ENCODE results near the gene GPR143. TPM values are rescaled to one million over a fixed set of nuclear protein-coding genes. Genes with fewer than 3 reads are reported as not detected.

GPR143 gene
- total RNA-seq, 1 experiment from 2014 or later = 1.8 TPM

DNA sequence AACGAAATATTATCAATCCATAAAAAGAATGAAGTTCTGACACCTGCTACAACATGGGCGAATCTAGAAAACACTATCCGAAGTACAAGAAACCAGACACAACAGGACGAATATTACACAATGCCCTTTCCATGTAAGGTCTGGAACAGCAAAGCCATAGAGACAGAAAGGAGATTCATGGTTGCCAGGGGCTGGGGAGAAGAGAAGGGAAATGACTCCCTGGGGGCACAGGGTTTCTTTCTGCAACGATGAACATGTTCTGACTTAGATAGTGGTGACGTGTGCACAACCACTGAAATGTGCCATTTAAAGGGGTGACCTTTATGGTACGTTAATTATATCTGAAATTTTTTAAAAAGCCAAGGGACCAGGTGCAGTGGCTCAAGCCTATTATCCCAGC is 28.3 kb downstream of the GPR143 start:
- Histone ChIP-seq H3K4me3 (replicated peaks in 1 of 2; ENCODE audit: low read depth in 1 of 2, low read length in 2 of 2) (no peak overlapping the region), H3K36me3 (ENCODE audit: control insufficient read depth in 1 of 2, insufficient read depth in 2 of 2, low read length in 2 of 2) (no peaks in the 10 kb centered on the region), H3K27me3 (ENCODE audit: insufficient read depth, low read length) (no peaks in the 10 kb centered on the region), H3K4me2 (ENCODE audit: low read length) (no peak overlapping the region), H2AFZ (ENCODE audit: low read depth, low read length, poor library complexity, severe bottlenecking) (no peak overlapping the region), H3K27ac (ENCODE audit: low read depth, low read length) (no peak overlapping the region), H3K9me3 (ENCODE audit: control insufficient read depth in 1 of 2, insufficient read depth in 1 of 2, low read depth in 1 of 2, low read length in 2 of 2) (no peaks in the 10 kb centered on the region), H3K9me2 (ENCODE audit: insufficient read depth) (no peaks in the 10 kb centered on the region), H3K4me1 (ENCODE audit: control insufficient read depth in 1 of 2, insufficient read depth in 2 of 2, low read length in 2 of 2) (no peaks in the 10 kb centered on the region), H4K20me1 (ENCODE audit: insufficient read depth) (no peaks in the 10 kb centered on the region), H3K79me2 (ENCODE audit: insufficient read depth, low read length) (no peaks in the 10 kb centered on the region), H3K9ac (ENCODE audit: low read length) (no peak overlapping the region)
- POLR2A ChIA-PET = no interaction called here
- BruUV-seq (replicated peaks) = no TSS peak
- intact Hi-C loops (cut with micrococcal nuclease) = no loop called here
- ATAC-seq (no peak), DNase-seq (ENCODE audit: low read depth, low spot score) (no peak)
- TF ChIP-seq ELF1 (IDR thresholded peaks at IDR 0.05; ENCODE audit: borderline replicate concordance, low read depth) = no peak
- TF ChIP-seq EGR1 (IDR thresholded peaks at IDR 0.05; ENCODE audit: low read depth) = no peak
- TF ChIP-seq EZH2 (IDR thresholded peaks at IDR 0.05) = no peak
- TF ChIP-seq POLR2AphosphoS5 (IDR thresholded peaks at IDR 0.05; ENCODE audit: low read depth, low read length) = no peak
- no peak for TF ChIP-seq POLR2A (IDR thresholded peaks at IDR 0.05; ENCODE audit: borderline replicate concordance, extremely low read depth, insufficient read depth, insufficient read length)
- TF ChIP-seq CBX3 (IDR thresholded peaks at IDR 0.05; ENCODE audit: low read depth) = no peak
- no peak for TF ChIP-seq SRF (IDR thresholded peaks at IDR 0.05; ENCODE audit: low read depth)
- TF ChIP-seq FOSL1 (IDR thresholded peaks at IDR 0.05; ENCODE audit: low read depth) = no peak
- TF ChIP-seq JUND (IDR thresholded peaks at IDR 0.05) = no peak
- TF ChIP-seq TCF7L2 (IDR thresholded peaks at IDR 0.05; ENCODE audit: borderline replicate concordance, extremely low read depth, insufficient read depth, insufficient read length) = no peak
- TF ChIP-seq YY1 (IDR thresholded peaks at IDR 0.05; ENCODE audit: extremely low read depth, insufficient replicate concordance, low read depth, low read length) = no peak
- TF ChIP-seq, protein P1, sequence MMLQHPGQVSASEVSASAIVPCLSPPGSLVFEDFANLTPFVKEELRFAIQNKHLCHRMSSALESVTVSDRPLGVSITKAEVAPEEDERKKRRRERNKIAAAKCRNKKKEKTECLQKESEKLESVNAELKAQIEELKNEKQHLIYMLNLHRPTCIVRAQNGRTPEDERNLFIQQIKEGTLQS (IDR thresholded peaks at IDR 0.05) = no peak
- no peak for TF ChIP-seq RAD21 (IDR thresholded peaks at IDR 0.05; ENCODE audit: low read depth)
- TF ChIP-seq, protein P2, sequence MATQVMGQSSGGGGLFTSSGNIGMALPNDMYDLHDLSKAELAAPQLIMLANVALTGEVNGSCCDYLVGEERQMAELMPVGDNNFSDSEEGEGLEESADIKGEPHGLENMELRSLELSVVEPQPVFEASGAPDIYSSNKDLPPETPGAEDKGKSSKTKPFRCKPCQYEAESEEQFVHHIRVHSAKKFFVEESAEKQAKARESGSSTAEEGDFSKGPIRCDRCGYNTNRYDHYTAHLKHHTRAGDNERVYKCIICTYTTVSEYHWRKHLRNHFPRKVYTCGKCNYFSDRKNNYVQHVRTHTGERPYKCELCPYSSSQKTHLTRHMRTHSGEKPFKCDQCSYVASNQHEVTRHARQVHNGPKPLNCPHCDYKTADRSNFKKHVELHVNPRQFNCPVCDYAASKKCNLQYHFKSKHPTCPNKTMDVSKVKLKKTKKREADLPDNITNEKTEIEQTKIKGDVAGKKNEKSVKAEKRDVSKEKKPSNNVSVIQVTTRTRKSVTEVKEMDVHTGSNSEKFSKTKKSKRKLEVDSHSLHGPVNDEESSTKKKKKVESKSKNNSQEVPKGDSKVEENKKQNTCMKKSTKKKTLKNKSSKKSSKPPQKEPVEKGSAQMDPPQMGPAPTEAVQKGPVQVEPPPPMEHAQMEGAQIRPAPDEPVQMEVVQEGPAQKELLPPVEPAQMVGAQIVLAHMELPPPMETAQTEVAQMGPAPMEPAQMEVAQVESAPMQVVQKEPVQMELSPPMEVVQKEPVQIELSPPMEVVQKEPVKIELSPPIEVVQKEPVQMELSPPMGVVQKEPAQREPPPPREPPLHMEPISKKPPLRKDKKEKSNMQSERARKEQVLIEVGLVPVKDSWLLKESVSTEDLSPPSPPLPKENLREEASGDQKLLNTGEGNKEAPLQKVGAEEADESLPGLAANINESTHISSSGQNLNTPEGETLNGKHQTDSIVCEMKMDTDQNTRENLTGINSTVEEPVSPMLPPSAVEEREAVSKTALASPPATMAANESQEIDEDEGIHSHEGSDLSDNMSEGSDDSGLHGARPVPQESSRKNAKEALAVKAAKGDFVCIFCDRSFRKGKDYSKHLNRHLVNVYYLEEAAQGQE (IDR thresholded peaks at IDR 0.05; ENCODE audit: low read depth) = no peak
- TF ChIP-seq, protein P3, sequence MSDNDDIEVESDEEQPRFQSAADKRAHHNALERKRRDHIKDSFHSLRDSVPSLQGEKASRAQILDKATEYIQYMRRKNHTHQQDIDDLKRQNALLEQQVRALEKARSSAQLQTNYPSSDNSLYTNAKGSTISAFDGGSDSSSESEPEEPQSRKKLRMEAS (IDR thresholded peaks at IDR 0.05) = no peak
- RAD21 ChIA-PET (ENCODE audit: low non-redundant PET in 1 of 2, low total read pairs in 2 of 2, uncharacterized antibody in 2 of 2, unreplicated experiment in 2 of 2) = no interaction called here
- CTCF ChIA-PET = no interaction called here
